ENCODE results near the gene CNPY4. TPM values are rescaled to one million over a fixed set of nuclear protein-coding genes. Genes with fewer than 3 reads are reported as not detected.

The CNPY4 gene
- total RNA-seq, 1 donor from 2014 or later = 3.4 TPM

DNA sequence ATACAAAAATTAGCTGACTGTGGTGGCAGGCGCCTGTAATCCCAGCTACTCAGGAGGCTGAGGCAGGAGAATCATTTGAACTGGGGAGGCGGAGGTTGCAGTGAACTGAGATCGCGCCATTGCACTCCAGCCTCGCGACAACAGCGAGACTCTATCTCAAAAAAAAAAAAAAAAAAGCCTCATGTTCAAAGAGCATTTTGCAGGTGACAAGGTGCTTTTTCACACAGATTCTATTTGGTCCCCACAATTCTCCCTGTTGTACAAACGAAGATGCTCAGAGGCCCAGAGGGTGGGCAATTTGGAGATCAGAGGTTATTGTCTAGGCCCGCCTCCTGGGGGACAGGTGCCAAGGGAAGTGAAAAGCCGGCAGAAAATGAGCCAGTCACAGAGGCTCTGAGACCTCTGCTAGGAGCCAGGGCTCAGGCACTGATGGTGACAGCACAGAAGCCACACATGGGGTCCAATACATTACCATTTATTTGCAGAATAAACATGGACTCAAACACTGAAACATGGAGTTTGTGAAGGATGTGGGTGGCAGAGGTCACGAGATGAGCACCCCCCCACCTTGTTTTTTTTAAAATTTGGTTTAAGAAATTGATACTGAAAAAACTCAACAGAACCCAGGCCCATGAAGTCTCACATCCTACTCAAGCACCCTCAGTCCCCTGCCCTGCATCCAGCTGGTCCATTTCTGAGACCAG is 49.9 kb downstream of the CNPY4 start:
- ATAC-seq = no peak

DNA sequence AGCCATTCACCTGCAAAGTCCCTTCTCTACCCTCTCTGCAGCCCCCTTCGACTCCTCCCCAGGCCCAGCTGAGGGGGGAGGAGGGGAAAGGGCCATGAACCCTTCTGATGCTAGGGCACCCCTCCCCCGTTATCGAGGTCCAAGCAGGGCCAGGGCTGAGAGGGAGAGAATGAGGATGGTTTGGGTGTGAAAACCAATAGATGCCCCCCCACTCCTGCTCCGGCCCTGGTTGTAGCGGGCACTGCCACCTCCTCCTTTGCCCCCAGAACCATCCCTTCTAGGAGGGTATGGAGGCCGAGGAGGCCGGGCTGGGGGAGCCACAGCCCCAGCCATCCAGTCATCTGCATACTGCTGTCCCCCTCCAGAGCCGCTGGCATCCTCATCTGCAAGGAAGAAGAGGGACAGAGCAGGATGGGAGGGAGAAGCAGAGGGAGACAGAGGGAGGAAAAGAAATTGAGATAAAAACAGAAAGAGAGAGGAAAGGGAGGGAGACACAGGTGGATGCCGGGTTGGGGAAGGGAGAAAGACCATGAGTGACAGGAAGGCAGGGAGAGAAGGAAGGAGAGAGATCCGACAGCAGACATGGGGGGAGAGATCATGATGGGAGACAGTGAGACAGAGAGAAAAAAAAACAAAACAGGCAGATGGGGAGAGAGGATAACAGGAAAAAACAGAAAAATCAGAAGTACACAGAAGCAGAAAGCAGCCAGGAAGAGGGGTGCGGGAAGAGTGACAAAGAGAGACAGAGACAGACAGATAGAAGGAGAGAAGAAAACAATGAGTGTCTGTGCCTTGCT is 50.9 kb downstream of the CNPY4 start:
- no peak for ATAC-seq

- ATAC-seq = peak; percentile 23
Measured at GRCh38 chr7:100171087-100171681, 51.8 kb downstream of the CNPY4 start.

DNA sequence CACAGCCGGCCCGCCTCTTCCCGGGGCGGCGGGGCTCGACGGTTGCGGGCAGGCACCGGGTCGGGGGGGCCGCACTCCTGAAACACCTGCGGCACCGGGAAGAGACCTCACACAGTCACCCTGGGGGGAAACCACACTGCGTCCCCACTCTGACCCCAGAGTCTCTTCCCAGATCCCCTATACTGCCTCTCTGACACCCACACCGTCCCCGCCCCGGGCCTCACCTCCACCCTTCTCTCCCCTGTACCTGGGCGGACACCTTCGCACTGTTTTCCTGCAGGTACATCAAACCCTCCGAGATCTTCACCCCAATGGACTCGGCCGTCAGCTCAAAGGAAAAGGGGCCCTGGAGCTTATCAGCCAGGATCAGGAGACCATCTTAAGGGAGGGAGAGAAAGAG is 52.4 kb downstream of the CNPY4 start:
- no peak for ATAC-seq

DNA sequence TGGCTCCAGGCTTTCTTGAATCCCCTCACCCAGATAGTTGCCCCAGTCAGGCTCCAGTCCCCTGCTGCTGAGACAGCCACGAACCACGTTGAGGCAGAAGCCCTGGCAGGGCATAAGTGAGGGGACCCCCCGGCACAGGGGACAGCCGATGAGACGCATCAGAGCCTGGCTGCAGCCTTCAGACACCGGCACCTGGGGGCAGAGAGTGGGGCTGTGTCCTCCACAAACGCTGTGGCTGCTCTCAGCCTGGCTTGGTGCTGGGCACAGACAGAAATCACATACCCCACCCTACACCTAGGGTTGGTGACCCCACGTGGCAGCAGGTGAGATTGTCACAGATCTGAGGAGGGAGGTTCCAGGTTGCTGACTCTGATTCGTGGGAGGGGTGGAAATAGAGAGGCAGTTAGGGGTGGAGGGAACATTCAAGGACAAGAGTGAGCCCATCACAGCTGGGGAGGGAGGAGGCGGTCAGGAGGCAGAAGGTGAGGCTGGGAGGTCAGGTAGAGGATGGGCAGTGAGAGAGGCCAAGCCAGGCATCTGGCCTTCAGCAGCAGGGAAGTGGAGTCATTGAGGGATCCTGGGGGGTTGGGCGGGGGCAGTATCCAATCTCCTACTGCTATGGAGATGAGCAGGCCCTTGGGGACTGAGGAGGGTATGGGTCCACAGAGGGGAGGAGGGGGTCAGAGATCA is 54.5 kb downstream of the CNPY4 start:
- no peak for ATAC-seq

DNA sequence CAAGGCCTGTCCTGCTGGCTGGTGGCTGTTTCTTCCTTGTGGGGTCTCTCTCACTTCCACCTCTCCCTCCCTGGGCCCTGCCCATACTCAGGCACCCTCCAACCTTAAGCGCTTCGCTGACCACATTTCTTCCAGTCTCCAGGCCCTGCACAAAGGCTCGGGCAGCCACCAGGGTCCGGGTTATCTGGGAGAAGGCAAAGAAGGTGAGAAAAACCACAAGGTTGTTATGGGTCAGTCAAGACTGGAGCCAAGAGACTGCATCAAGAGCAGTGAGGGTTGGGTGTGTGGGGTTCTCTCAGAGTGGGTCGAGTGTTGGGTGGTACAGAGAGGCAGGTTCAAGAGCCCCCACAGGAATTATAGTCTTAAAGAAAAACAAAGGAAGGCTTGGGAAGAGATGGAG is 55.1 kb downstream of the CNPY4 start:
- no peak for ATAC-seq

Other genes starting within 250 kb of the CNPY4 start
- 0.28 TPM for gene OR2AE1, start 242.6 kb upstream of the CNPY4 start, total RNA-seq
- gene TRIM4, start 200.1 kb upstream of the CNPY4 start, total RNA-seq = 13.9 TPM
- gene GJC3, start 190.0 kb upstream of the CNPY4 start, total RNA-seq = 0.20 TPM
- 10.8 TPM for gene AZGP1, start 143.6 kb upstream of the CNPY4 start, total RNA-seq
- gene ZKSCAN1, start 104.0 kb upstream of the CNPY4 start, total RNA-seq = 62.4 TPM
- gene ZSCAN21, start 69.9 kb upstream of the CNPY4 start, total RNA-seq = 3.7 TPM
- gene ZNF3, start 37.9 kb upstream of the CNPY4 start, total RNA-seq = 12.4 TPM
- gene COPS6, start 30.7 kb upstream of the CNPY4 start, total RNA-seq = 95.0 TPM
- 53.0 TPM for gene MCM7, start 18.2 kb upstream of the CNPY4 start, total RNA-seq
- 15.1 TPM for gene AP4M1, start 18.0 kb upstream of the CNPY4 start, total RNA-seq
- 23.3 TPM for gene TAF6, start 276 bp upstream of the CNPY4 start, total RNA-seq
- gene MBLAC1, start 7.3 kb downstream of the CNPY4 start, total RNA-seq = 1.7 TPM
- 71.1 TPM for gene LAMTOR4, start 29.3 kb downstream of the CNPY4 start, total RNA-seq
- 16.3 TPM for gene TRAPPC14, start 39.1 kb downstream of the CNPY4 start, total RNA-seq
- 5.6 TPM for gene GAL3ST4, start 49.0 kb downstream of the CNPY4 start, total RNA-seq
- 0.20 TPM for gene GPC2, start 57.7 kb downstream of the CNPY4 start, total RNA-seq
- 0.48 TPM for gene STAG3, start 58.3 kb downstream of the CNPY4 start, total RNA-seq
- gene PVRIG, start 100.3 kb downstream of the CNPY4 start, total RNA-seq = 0.36 TPM
- not detected for gene SPDYE3, start 188.1 kb downstream of the CNPY4 start, total RNA-seq
- 15.0 TPM for gene PILRB, start 238.5 kb downstream of the CNPY4 start, total RNA-seq

All from esophagus mucosa (tissue), 1 donor.